NT2/D1 (cell line): ENCODE results near the gene SIPA1L2.

Source experiments
- YY1 ChIP-seq: IDR thresholded peaks from 2 replicates; pipeline ENCODE4 v1.6.1; 2011; ENCODE audit not compliant: insufficient read length, insufficient read depth
- ZNF274 ChIP-seq: IDR thresholded peaks from 2 replicates; pipeline ENCODE4 v1.6.1; 2011; ENCODE audit warnings: mild to moderate bottlenecking, low read depth, low read length

DNA sequence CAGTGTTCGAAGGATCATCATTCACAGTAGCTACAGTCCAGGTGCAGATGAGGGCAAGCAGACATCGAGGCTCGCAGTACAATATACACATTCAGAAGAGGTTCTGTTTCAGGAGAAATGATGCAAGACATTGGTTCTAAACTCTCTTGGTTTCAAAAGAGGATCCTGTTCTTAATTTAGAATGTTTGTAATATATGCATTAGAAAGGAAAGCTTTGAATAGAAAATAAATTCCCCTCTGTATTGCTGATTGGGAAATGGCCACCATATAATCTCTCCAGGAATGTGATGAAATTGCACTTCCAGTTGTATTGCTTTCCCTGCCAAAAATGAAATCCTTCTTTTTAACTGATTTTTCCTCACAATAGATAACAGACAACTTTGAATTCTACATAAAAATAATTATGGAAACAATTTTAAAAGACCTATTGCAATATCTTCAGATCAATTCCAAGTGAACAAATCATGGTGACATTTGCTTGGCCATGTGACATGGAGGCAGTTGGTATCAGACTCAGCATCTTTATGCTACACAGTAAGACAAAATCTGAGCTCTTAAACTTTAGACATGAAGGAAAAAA, 27.6 kb upstream of the SIPA1L2 start:
- TF ChIP-seq ZNF274 (no peak), YY1 (no peak)
